ENCODE results near the gene PLCH2. TPM values are rescaled to one million over a fixed set of nuclear protein-coding genes. Genes with fewer than 3 reads are reported as not detected.

PLCH2 gene
- total RNA-seq, 2 experiments from 2014 or later, result 2.9 to 6.0 TPM

GRCh38 chr1:2449636-2450454 is 26.2 kb upstream of the PLCH2 start:
- ATAC-seq (no peak), DNase-seq (no peak)
- Mint-ChIP-seq H3K9me3 (no peaks in the 10 kb centered on the region), H3K27me3 (peaks cover 5% of the 10 kb centered on the region), H3K4me3 (no peak overlapping the region), H3K4me1 (ENCODE audit: low read depth) (no peaks in the 10 kb centered on the region), H3K27ac (no peak overlapping the region), H3K36me3 (ENCODE audit: low read depth) (no peaks in the 10 kb centered on the region)
- intact Hi-C loops (cut with micrococcal nuclease), result no loop called here
- ChIA-PET POLR2A (no interaction called here), CTCF (no interaction called here)
- no peak for TF ChIP-seq CTCF (IDR thresholded peaks at IDR 0.05)

GRCh38 chr1:2451741-2452140 is 24.3 kb upstream of the PLCH2 start:
- no peaks in the 10 kb centered on the region for H3K36me3 Mint-ChIP-seq (ENCODE audit: low read depth)
- H3K27ac Mint-ChIP-seq, result no peak overlapping the region
- TF ChIP-seq CTCF (IDR thresholded peaks at IDR 0.05), result no peak
- no peaks in the 10 kb centered on the region for H3K4me1 Mint-ChIP-seq (ENCODE audit: low read depth)
- H3K4me3 Mint-ChIP-seq, result no peak overlapping the region
- DNase-seq (peak; percentile 14), ATAC-seq (peak; percentile 42)
- H3K9me3 Mint-ChIP-seq, result no peaks in the 10 kb centered on the region
- POLR2A ChIA-PET, result no interaction called here
- no peaks in the 10 kb centered on the region for H3K27me3 Mint-ChIP-seq
- intact Hi-C loops (cut with micrococcal nuclease), result no loop called here
- CTCF ChIA-PET, result no interaction called here

GRCh38 chr1:2452201-2452931 is 23.7 kb upstream of the PLCH2 start:
- Mint-ChIP-seq H3K4me3 (no peak overlapping the region), H3K4me1 (ENCODE audit: low read depth) (no peaks in the 10 kb centered on the region), H3K9me3 (no peaks in the 10 kb centered on the region), H3K27me3 (no peaks in the 10 kb centered on the region), H3K36me3 (ENCODE audit: low read depth) (no peaks in the 10 kb centered on the region), H3K27ac (no peak overlapping the region)
- ChIA-PET CTCF (no interaction called here), POLR2A (no interaction called here)
- ATAC-seq (no peak), DNase-seq (no peak)
- intact Hi-C loops (cut with micrococcal nuclease), result no loop called here
- no peak for TF ChIP-seq CTCF (IDR thresholded peaks at IDR 0.05)

GRCh38 chr1:2452932-2453315 is 23.2 kb upstream of the PLCH2 start:
- intact Hi-C loops (cut with micrococcal nuclease), result no loop called here
- TF ChIP-seq CTCF (IDR thresholded peaks at IDR 0.05), result no peak
- ChIA-PET CTCF (no interaction called here), POLR2A (interaction anchor here (0.7 kb wide), 1 partner anchor 35 kb away, joined by 3 read pairs; no protein-coding TSS in a partner anchor)
- DNase-seq (no peak), ATAC-seq (no peak)
- H3K4me1 Mint-ChIP-seq (ENCODE audit: low read depth), result no peaks in the 10 kb centered on the region
- H3K27me3 Mint-ChIP-seq, result no peaks in the 10 kb centered on the region
- no peak overlapping the region for H3K4me3 Mint-ChIP-seq
- no peaks in the 10 kb centered on the region for H3K36me3 Mint-ChIP-seq (ENCODE audit: low read depth)
- H3K27ac Mint-ChIP-seq, result no peak overlapping the region
- no peaks in the 10 kb centered on the region for H3K9me3 Mint-ChIP-seq

- Mint-ChIP-seq H3K36me3 (ENCODE audit: low read depth) (no peaks in the 10 kb centered on the region), H3K9me3 (no peaks in the 10 kb centered on the region), H3K4me1 (ENCODE audit: low read depth) (no peaks in the 10 kb centered on the region), H3K4me3 (no peak overlapping the region), H3K27ac (no peak overlapping the region), H3K27me3 (no peaks in the 10 kb centered on the region)
- POLR2A ChIA-PET, result no interaction called here
- DNase-seq, result no peak
- CTCF ChIA-PET, result no interaction called here
- intact Hi-C loops (cut with micrococcal nuclease), result no loop called here
- ATAC-seq, result no peak
- no peak for TF ChIP-seq CTCF (IDR thresholded peaks at IDR 0.05)
Observed at GRCh38 chr1:2454227-2454626, 21.9 kb upstream of the PLCH2 start.
